Central memory CD8-positive, alpha-beta T cell (primary cell): ENCODE measurements around the gene LENG9.

Experiments used
- ATAC-seq: fragments of 150-1000 bp; cut with Tn5 transposase; replicated peaks from 2 replicates; pipeline ENCODE4 v1.10.0; 2022; ENCODE audit warnings: mild to moderate bottlenecking, moderate FRiP score, moderate number of reproducible peaks; ENCODE audit not compliant: poor library complexity, severe bottlenecking; ENCODE audit errors: extremely low read depth
- DNase-seq, 2 donors: peaks; one replicate each; pipeline ENCODE4 v3.0.0; 2021; ENCODE audit warnings: low spot score in 2 of 2
- H3K27ac Mint-ChIP-seq: one replicate; pipeline ENCODE4 v1.8.0; 2022; ENCODE audit warnings: low read depth, mild to moderate bottlenecking, moderate library complexity, mixed read lengths
- H3K27me3 Mint-ChIP-seq: one replicate; pipeline ENCODE4 v1.8.0; 2022; ENCODE audit warnings: mixed read lengths
- H3K36me3 Mint-ChIP-seq: one replicate; pipeline ENCODE4 v1.8.0; 2022; ENCODE audit warnings: mild to moderate bottlenecking, moderate library complexity, mixed read lengths; ENCODE audit not compliant: insufficient read depth
- H3K4me1 Mint-ChIP-seq: one replicate; pipeline ENCODE4 v1.8.0; 2022; ENCODE audit warnings: mixed read lengths
- H3K4me3 Mint-ChIP-seq: one replicate; pipeline ENCODE4 v1.8.0; 2022; ENCODE audit warnings: mild to moderate bottlenecking, moderate library complexity, mixed read lengths
- H3K9me3 Mint-ChIP-seq: one replicate; pipeline ENCODE4 v1.8.0; 2022; ENCODE audit warnings: mixed read lengths

Gene LENG9

GRCh38 chr19:54428323-54429175 lies 35.0 kb downstream of the LENG9 start:
- no peak for ATAC-seq
- H3K4me3 Mint-ChIP-seq, result no peak overlapping the region
- no peaks in the 10 kb centered on the region for H3K36me3 Mint-ChIP-seq

DNA sequence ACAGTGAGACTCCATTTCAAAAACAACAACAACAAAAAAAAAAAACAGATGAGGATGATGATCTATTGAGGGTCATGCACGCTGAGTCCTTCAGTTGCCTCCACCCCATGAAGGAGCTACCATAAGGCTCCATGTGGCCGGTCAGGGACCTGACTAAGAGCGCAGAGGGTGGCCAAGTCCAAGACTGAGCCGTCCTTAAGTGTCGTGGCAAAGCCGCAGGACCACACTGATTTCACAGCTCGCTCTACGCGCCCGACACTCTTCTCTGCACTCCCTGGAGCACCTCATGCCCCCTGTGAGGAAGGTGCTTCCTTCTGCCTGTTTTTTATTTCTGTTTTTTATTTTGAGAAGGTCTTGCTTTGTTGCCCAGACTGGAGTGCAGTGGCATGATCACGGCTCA lies 36.0 kb downstream of the LENG9 start:
- no peak overlapping the region for H3K4me3 Mint-ChIP-seq
- peaks cover under 1% of the 10 kb centered on the region for H3K36me3 Mint-ChIP-seq
- peaks cover 13% of the 10 kb centered on the region for H3K4me1 Mint-ChIP-seq
- DNase-seq, result no peak
- ATAC-seq, result no peak
- H3K27ac Mint-ChIP-seq, result no peak overlapping the region
- H3K27me3 Mint-ChIP-seq, result peaks cover 63% of the 10 kb centered on the region
- no peaks in the 10 kb centered on the region for H3K9me3 Mint-ChIP-seq

More at GRCh38 chr19:54428323-54429175, 35.0 kb downstream of the LENG9 start:
- Mint-ChIP-seq H3K4me1 (peaks cover 13% of the 10 kb centered on the region), H3K9me3 (no peaks in the 10 kb centered on the region), H3K27me3 (peaks cover 53% of the 10 kb centered on the region), H3K27ac (no peak overlapping the region)
- DNase-seq, result no peak

DNA sequence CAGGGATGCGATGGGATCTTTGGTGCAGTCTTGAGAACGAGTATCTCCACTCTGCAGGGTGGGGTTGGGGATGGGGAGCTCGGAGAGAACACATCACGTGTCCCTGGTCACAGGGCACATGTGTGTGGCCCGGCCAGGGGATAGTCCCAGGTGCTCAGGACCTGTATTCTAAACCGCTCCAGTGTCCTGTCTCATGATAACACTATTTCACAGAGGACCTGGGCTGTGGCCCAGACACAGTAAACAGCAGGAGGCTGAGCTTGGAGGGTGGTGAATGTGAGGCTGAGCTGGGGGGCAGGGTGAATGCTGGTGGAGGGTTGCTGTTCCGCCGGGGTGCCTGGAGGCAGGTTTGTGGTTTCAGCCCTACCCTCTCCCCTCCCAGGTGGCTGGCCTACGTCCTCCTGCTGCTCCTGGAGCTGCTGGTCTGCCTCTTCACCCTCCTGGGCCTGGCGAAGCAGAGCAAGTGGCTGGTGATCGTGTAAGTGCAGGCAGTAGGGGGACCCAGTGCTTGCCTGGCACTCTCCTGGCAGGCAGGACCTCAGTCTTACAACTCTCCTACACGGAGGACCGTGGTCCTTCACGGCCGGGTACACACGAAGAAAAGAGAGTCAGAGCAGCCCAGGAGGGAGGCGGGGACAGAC lies 37.2 kb downstream of the LENG9 start:
- Mint-ChIP-seq H3K4me3 (no peak overlapping the region), H3K9me3 (no peaks in the 10 kb centered on the region), H3K27ac (no peak overlapping the region), H3K27me3 (peaks cover 63% of the 10 kb centered on the region), H3K4me1 (peaks cover 12% of the 10 kb centered on the region), H3K36me3 (peaks cover 1% of the 10 kb centered on the region)
- DNase-seq, result no peak
- ATAC-seq, result no peak

- no peak for ATAC-seq
- Mint-ChIP-seq H3K36me3 (peaks cover 1% of the 10 kb centered on the region), H3K4me1 (peaks cover 7% of the 10 kb centered on the region), H3K27me3 (peaks cover 58% of the 10 kb centered on the region), H3K9me3 (no peaks in the 10 kb centered on the region), H3K4me3 (no peak overlapping the region), H3K27ac (no peak overlapping the region)
- DNase-seq, result no peak
Observed at GRCh38 chr19:54425382-54425723, 38.2 kb downstream of the LENG9 start.

DNA sequence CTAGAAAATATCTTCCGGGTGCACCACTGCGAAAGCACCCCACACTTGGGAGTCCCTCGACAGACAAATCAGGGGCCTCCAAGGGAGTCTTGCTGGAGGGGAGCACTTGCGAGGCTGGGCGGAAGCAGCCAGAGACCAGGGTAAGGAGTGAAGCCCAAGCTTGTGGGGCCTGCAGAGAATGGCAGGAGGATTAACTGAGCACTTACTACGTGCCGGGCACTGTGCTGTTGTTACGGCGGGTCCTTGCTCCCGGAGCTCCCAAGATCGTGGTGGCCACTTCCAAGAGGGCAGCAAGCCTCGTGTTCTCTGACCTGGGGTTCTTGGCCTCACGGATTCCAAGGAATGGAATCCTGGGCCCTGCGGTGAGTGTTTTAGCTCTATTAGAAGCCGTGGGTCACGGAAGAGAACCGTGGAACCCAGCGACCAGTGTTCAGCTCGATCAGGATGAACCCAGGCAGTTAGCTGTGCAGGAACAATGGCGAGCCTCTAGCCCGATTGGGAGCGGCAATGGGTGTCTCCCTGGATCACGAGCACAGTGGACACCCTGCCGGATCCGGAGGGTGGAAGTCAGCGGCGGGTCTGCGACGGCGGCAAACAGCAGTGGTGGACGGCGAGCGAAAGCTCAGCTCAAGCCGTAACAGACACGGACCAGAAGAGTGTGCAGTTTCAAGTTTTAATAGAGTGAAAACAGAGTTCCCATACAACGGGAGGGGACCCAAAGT lies 38.8 kb downstream of the LENG9 start:
- H3K4me1 Mint-ChIP-seq, result peaks cover 7% of the 10 kb centered on the region
- DNase-seq (no peak), ATAC-seq (no peak)
- H3K9me3 Mint-ChIP-seq, result no peaks in the 10 kb centered on the region
- peaks cover 1% of the 10 kb centered on the region for H3K36me3 Mint-ChIP-seq
- no peak overlapping the region for H3K27ac Mint-ChIP-seq
- peaks cover 57% of the 10 kb centered on the region for H3K27me3 Mint-ChIP-seq
- no peak overlapping the region for H3K4me3 Mint-ChIP-seq

GRCh38 chr19:54424201-54424600 lies 39.4 kb downstream of the LENG9 start:
- ATAC-seq (no peak), DNase-seq (no peak)
- no peak overlapping the region for H3K4me3 Mint-ChIP-seq
- H3K4me1 Mint-ChIP-seq, result peaks cover 3% of the 10 kb centered on the region
- no peaks in the 10 kb centered on the region for H3K9me3 Mint-ChIP-seq
- H3K36me3 Mint-ChIP-seq, result peaks cover 1% of the 10 kb centered on the region
- no peak overlapping the region for H3K27ac Mint-ChIP-seq
- H3K27me3 Mint-ChIP-seq, result peaks cover 51% of the 10 kb centered on the region

DNA sequence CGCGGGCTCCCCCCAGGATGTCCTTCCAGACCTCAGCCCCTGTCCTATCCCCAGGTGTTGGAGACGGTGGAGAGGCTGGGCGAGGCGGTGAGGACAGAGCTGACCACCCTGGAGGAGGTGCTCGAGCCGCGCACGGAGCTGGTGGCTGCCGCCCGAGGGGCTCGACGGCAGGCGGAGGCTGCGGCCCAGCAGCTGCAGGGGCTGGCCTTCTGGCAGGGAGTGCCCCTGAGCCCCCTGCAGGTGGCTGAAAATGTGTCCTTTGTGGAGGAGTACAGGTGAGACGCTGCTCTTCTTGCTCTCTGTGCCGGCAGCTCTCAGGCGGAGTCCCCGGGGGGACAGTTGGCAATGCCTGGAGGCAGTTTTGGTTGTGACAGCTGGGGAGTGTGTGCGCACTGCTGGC lies 41.4 kb downstream of the LENG9 start:
- H3K27me3 Mint-ChIP-seq, result peaks cover 60% of the 10 kb centered on the region
- no peak overlapping the region for H3K27ac Mint-ChIP-seq
- no peak overlapping the region for H3K4me3 Mint-ChIP-seq
- peaks cover 14% of the 10 kb centered on the region for H3K4me1 Mint-ChIP-seq
- no peaks in the 10 kb centered on the region for H3K9me3 Mint-ChIP-seq
- DNase-seq, result no peak
- ATAC-seq, result no peak
- H3K36me3 Mint-ChIP-seq, result peaks cover 1% of the 10 kb centered on the region

DNA sequence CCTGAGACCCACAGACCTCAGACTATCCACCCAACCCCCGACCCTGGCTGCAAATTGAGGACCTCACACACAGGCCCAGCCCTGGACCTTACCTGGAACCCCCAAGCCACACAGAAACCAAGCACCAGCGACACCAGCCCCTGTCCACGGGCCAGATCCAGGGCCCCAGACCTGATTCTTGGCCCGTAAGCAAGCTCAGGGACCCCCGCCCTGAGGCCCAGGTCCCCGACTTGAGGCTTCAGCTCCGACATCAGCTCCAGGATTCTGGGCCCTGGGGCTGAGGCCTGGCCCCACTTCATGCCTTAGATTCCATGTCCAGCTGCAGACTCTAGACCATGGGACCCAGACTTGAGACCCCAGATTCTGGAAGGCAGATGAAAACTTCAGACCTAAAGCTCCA lies 42.1 kb downstream of the LENG9 start:
- peaks cover 15% of the 10 kb centered on the region for H3K4me1 Mint-ChIP-seq
- H3K27ac Mint-ChIP-seq, result no peak overlapping the region
- no peak for DNase-seq
- ATAC-seq, result no peak
- peaks cover 1% of the 10 kb centered on the region for H3K36me3 Mint-ChIP-seq
- no peaks in the 10 kb centered on the region for H3K9me3 Mint-ChIP-seq
- H3K27me3 Mint-ChIP-seq, result peaks cover 63% of the 10 kb centered on the region
- no peak overlapping the region for H3K4me3 Mint-ChIP-seq

DNA sequence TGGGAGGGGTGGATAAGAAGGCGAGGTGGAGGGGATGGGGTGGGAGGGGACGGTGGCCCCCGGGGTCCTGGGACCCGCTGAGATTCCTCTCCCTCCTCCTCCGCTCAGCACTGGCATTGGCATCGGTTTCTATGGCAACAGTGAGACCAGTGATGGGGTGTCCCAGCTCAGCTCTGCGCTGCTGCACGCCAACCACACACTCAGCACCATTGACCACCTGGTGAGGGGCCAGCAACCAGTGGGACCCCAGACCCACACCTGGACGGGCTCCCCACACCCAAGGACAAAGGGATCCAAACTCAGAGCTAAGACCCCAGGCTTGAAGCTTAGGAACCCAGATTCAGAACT lies 42.4 kb downstream of the LENG9 start:
- DNase-seq (no peak), ATAC-seq (no peak)
- peaks cover 1% of the 10 kb centered on the region for H3K36me3 Mint-ChIP-seq
- H3K27ac Mint-ChIP-seq, result no peak overlapping the region
- peaks cover 15% of the 10 kb centered on the region for H3K4me1 Mint-ChIP-seq
- no peaks in the 10 kb centered on the region for H3K9me3 Mint-ChIP-seq
- H3K27me3 Mint-ChIP-seq, result peaks cover 59% of the 10 kb centered on the region
- H3K4me3 Mint-ChIP-seq, result no peak overlapping the region

DNA sequence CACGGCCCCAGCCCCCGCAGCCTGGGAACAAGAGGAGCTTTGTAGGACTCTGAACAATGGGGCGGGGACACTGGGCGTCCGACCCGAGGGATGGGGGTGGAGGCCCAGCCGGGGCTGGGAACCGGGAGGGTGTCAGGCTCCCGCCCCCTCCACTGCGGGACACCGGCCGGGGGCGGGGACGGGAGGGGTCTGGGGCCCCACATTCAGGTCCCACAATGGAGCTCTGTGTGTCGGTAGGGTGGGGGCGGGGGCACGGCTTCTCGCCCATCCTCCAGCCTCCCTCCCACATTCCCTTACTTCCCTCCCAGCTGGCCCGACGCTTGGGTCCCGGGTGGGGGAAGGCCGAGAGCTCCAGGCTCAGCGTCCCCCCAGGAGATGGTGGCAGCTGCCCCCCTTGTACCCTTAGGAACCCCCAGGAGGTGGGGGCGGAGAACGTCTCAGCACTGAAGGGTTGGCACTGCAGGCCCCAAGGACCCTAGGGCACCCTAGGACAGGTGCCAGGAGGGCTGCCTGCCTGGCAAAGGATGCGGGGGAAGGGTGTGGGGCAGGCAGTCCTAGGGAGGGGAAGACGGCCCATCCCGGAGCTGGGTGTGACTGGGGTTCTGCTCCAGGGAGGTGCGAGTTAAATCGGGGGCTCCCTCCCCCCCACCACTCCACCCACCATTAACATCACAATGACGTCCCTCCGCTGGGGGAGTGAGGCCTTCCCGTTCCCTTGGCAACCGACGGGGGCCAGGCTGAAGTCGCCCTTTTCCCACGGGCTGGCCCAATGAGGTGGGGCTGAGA lies 43.0 kb downstream of the LENG9 start:
- Mint-ChIP-seq H3K27me3 (peaks cover 53% of the 10 kb centered on the region), H3K4me1 (peaks cover 15% of the 10 kb centered on the region), H3K9me3 (no peaks in the 10 kb centered on the region), H3K27ac (no peak overlapping the region), H3K4me3 (no peak overlapping the region), H3K36me3 (peaks cover 1% of the 10 kb centered on the region)
- DNase-seq (no peak), ATAC-seq (no peak)

DNA sequence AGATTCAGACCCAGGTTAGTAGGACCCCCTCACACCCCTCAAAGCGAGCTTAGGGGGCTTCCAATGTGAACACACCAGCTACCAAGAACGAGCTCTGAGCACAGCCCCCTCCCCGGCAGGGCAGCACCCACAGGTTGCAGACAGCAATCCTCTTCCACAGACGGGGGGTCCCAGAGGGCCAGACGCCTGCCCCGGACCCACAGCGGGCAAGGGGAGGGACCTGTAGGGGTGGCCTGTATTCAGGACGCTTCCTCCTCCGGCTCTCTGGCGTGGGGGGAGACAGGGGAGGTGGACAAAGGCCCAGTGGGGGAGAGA lies 43.6 kb downstream of the LENG9 start:
- Mint-ChIP-seq H3K27me3 (peaks cover 48% of the 10 kb centered on the region), H3K27ac (no peak overlapping the region), H3K4me3 (no peak overlapping the region)

DNA sequence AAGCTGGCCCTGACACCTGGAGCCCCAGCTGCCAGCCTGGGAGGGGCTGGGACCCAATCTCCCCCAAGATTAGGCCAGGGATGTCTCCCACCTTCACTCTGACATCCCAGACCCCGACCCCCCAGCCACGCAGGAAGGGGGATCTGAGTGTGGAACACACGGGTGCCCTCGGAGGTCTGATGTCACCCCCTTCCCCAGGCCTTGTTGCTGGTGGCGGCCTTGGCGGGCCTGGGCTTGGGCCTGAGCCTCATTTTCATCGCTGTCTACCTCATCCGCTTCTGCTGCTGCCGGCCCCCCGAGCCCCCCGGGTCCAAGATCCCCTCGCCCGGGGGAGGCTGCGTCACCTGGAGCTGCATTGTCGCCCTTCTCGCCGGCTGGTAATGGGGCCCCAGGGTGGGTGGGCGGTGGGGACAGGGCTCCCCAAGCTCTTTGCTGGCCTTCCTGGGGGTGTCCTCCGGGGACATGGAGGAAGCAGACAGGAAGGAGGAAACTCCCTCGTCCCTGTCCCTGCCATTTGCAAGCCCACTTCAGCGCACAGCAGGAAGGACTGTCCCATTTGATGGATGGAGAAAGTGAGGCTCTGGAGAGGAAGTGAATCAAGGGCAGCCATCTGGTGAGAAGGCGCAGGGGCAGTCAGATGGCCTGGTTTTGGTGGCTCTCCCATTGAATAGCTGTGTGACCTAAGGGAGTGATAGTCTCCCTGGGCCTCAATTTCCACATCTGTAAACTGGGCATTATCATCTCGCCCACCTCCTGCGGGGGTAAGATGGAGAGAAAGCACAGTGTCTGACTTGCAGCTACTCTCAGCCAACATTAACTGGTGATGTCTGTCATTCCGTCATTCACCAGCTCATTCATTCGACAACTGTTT lies 44.4 kb downstream of the LENG9 start:
- Mint-ChIP-seq H3K9me3 (peaks cover 2% of the 10 kb centered on the region), H3K27ac (no peak overlapping the region), H3K4me1 (peaks cover 15% of the 10 kb centered on the region), H3K27me3 (peaks cover 44% of the 10 kb centered on the region), H3K36me3 (peaks cover 1% of the 10 kb centered on the region), H3K4me3 (no peak overlapping the region)
- ATAC-seq (no peak), DNase-seq (no peak)

More for the DNA sequence above, 43.6 kb downstream of the LENG9 start:
- H3K36me3 Mint-ChIP-seq, result peaks cover 1% of the 10 kb centered on the region
- DNase-seq (no peak), ATAC-seq (no peak)
- no peaks in the 10 kb centered on the region for H3K9me3 Mint-ChIP-seq
- H3K4me1 Mint-ChIP-seq, result peaks cover 15% of the 10 kb centered on the region
